ENCODE measurements around the gene FOXO3.
"Not testable (repeated sequence)": the region's sequence is repeated elsewhere in the genome, so short reads cannot be mapped to it uniquely, and the experiment has no call there.

The FOXO3 gene

DNA sequence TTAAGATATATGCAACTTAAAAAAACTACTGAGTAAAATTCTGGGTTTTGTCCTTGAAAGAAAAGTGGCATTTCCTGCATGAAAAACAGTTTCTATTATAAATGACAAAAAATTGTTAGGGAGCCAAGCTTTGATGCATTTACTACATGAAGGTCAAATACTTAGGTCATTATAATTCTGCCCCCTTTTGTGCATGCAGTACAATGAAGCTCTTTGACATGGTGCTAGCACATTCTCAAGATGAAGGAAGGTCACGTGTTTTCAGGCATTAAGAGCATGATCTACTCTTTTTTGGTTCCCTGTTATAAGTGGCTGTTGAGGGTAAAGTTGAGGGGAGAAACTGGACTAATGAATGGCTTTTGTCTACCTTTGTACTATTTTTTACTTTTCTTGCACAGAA, 72.7 kb downstream of the FOXO3 start:
- DNase-seq: no peak

DNA sequence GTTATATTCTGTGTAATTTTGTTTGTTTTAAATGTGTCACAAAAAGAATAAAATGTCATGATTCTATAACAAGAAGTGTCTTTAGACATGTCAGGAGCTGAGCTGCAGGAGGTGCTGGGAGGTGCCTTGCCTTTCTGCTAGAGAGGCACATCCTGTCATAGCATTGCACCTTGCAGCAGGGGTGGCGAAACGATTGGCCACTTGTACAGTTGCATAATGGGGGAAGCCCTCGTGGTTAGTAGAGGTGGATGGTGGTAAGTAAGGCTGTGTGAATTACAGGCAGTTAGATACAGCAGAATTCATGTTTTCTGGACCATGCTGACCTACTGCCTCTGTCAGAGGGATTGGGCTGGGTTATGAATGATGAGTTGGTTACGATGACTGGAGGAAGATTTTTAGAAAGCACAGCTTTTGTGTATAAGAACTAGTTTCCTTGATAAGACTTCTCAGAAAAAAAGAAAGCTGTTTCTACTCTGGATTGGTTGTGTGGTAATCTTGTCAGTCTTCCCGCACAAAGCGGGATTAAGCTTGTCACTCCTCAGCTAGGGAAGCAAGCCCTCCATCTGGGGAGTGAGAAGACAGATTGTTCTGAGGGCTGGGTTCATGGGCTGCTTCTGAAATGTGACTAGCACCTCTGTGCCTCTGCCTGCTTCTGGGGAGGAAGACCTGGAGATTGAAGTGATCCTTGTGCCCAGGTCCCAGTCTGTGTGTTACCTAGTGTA, 74.9 kb downstream of the FOXO3 start:
- DNase-seq: no peak

DNA sequence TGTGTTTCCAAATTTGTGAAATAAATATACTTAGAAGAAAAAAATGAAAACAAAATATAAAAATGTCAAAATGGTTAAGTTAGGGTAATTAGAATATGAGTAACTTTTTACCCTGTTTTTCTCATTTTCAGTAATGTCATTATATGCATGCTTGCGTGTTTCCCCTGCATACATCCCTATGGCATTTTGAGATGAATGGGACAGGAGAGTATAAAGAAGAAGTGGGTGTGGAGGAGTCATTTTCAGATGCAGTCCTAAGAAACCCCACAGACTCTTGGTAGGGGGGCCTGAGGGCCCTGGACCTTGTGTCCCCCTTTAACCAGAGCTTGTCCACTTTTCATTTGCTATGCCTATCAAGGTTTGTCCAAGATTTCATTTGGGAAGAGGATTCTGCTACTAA, 77.2 kb downstream of the FOXO3 start:
- DNase-seq: no peak

DNA sequence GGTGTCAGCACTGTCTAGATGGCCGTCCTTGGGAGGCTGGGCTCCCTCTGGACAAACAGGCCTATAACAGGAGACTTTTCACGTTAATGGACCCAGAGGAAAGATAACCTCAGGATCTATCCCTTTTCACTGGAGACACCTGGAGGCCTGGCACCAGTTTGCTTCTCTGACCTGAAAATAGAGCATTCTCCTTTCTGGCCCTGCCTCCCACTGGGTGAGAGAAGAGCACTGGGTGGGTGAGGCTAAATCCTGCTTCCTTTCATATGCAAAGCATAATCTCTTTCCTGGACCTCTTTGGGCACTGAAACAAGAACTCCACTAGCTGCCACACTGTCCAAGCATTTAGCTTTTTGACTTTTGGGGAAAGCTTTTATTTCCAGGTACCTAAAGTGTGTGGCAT, 78.3 kb downstream of the FOXO3 start:
- DNase-seq: no peak

DNA sequence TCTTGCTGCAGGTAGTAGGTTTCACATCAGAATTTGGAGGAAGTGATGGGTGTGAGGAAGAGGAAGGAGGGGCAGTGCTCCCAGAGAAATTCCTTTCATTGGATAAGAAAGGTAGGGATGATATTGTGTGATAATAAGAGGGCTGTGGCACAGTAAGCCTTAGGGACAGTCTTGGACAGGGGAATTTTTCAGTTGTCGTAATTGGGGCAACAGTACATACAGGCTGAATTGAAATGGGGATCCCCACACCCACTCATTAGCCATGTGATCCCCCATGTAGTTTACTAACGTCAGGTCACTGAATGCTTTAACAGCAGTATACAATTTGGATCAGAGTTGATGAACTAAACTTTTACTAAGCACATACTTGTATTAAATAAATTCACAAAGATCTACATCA, 79.4 kb downstream of the FOXO3 start:
- no peak for DNase-seq

DNA sequence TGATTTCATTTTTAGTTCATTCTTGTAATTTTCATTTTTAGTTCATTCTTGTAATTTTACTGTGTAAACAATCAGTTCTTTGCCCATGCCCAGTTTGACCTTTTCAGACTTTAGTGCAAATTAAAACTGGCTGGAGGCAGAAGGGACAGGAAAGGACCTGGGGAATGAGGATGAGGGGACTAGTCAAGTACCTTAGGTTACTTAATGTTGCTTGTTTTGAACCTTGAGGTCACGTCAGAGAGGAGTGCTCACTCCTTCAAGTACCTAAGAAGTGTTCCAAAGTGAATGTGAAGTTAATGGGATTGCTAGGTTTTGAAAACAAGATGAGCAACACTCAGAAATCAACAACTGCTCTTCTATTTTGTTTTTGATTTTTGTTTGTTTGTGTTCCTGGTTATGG, 82.5 kb downstream of the FOXO3 start:
- no peak for DNase-seq

DNA sequence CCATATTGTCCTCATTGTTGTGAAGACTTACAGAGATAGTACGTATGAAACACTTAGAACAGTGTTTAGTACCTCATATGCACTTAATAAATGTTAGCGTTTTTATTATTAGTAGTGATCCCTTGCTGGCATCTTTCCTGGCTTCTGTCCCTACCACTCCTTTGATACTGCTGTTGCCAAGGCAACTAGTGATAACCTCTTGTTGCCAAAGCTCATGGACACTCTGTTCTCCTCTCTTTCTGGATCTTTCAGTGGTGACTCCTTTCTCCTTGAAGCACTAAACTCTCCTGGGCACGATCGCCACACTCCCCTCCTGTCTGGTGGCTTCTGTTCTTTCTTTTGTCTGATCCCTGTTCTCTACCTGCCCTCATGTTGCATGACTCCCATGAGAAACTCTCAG, 83.5 kb downstream of the FOXO3 start:
- no peak for DNase-seq

DNA sequence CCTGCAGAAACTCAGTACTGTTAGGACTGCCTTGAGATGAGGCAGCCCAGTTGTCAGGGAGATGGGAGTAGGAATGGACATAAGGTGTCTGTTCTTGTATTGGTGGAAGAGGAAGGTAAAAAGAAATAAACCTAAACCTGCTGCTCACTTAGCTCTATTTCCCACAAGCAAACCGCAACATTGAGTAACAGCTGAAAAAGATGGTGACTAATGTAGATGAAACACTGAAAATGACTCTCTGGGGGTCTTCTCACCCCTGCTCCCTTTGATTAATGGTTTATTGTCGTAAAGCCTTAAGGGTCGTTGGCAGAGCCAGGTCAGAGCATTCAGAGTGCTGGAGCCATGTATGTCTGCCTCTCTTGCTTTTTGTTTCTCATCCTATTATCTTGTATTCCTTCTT, 87.5 kb downstream of the FOXO3 start:
- no peak for DNase-seq

DNA sequence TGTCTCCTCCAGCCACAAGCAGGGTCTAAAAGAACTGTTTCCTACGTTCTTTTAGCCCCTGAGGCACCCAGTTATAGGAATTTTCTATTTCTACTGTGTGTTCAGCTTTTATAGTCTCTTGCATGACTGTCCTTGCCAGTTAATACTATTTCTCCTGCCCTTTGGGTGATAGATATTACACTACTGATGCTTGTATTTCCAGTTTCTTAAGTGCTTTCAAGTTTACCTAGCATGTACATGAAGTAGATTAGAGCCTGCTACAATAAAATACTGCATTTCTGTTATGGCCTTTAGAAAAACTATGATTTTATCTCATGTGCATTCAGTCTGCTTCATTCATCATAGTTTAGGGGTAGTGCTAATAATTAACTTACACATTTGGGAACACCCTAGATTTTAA, 89.6 kb downstream of the FOXO3 start:
- no peak for DNase-seq

DNA sequence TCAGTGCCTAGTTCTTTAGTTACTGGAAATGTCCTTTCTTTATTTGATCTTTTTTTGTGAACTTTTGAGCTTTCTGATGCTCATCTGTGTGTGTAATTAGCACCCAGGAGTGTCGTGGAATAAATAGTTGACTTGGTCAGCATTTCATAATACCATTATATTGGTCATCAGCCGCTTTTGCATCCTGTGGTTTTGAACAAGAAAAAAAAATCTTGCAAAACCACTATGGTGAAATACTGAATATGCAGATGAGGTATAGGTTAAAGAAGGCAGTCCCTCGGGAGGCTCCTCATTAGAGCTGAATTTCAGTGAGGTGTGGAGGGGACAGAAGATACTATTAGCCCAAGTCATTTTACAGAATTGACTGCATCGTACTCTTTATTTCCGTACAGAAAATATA, 90.1 kb downstream of the FOXO3 start:
- no peak for DNase-seq

DNA sequence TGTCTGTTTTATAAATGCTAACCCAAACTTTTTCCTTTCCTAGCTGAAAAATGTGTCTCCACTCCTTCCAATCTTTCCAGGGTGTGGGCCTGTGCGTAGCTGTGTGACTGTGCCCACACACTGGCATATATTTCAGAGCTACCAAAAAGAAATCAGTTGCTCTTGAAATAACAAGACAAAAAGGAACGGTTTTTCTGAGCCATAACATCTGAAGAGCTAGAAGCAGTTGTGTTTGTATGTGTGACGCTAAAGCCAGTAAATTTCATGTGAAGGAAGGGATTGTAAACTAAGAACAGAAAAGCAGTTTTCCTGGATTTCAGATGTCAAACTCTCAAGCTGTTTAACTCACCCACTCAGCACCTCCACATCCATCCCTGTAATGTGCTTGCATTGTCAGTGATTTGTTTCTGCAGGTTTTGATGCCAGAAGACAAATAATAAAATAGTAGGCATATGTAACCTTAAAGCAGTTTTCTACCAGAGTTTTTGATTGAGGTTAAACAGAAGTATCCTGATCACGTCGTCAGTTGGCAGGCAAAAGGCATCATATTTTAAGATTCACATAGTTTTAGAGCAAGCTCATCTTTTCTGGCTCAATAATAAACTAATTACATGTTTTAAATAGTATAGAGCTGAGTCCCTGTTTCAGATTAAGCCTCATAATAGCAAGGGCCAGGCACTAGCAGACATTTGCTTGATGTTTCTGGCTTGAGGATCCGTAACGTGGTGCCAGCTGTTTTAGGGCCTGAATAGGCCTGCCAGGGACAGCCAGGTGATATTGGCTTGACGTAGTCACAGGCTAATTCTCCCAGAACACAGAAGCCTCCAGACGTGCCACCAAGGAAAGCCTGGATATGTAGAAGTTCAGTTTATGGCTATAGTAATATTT, 90.9 kb downstream of the FOXO3 start:
- DNase-seq: no peak

DNA sequence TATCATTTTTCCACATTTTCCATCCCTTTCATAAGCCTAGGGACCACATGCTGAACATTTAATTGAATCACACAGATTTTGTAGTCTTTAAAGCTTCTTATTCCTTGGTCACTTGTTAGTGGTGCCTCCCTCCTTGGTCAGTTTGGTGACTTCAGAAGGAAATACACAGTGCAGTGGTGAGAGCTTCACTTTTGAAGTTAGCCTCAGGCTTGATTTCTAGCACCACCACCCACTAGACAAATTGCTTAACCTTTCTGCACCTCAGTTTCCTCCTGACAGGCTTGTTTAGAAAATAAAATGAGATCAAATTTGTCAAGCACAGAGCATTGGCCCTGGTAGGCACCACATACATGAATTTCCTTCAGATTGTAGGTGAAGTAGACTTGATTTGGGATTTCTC, 91.7 kb downstream of the FOXO3 start:
- no peak for DNase-seq

DNA sequence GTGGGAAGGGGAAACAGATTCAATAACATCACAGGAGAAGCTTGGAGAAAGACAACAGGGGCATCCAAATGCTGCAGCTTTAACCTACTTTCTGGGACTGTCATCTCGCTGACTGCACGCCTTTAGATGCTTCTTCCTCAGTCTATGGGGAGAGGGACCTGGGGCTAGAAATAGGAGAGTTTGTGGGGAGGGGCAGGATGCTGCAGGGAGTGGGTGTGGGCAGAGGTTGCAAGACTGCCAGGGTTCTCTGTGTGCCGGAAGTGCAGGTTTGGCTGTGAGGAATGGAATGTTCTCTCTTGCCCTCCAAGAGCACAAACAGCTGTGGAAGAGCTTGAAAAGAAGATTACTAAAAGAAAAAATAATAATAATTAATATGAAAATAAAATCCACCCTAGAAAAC, 93.2 kb downstream of the FOXO3 start:
- no peak for DNase-seq

DNA sequence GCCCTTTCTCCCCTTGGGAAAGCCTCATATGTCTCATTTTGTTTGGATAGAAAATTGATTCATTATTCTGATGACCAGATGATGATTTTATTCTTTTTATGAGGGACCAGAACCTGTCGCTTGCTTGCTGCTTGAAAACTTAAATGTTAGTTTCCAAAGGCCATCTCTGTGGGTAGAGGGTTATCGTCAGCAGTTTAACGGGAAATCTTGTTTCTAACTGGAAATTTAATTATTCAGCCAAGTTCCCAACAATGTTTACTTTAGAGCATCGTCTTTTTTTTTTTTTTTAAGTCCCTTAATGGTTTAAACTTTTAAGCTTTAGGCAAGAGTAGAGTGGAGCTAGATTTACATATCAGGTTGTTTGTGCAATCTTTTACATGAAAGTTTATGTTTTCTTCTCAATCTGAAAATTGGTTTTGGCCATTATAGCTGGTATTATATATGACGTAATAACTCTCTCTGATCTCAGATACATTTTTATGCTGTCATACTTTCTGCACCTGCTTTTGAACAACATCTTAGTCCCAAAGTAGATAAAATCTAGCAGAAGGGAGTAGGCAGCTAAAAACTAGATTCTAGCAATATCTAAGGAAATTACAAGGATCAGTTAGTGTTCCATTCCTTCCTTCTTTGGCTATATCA, 93.9 kb downstream of the FOXO3 start:
- no peak for DNase-seq

DNA sequence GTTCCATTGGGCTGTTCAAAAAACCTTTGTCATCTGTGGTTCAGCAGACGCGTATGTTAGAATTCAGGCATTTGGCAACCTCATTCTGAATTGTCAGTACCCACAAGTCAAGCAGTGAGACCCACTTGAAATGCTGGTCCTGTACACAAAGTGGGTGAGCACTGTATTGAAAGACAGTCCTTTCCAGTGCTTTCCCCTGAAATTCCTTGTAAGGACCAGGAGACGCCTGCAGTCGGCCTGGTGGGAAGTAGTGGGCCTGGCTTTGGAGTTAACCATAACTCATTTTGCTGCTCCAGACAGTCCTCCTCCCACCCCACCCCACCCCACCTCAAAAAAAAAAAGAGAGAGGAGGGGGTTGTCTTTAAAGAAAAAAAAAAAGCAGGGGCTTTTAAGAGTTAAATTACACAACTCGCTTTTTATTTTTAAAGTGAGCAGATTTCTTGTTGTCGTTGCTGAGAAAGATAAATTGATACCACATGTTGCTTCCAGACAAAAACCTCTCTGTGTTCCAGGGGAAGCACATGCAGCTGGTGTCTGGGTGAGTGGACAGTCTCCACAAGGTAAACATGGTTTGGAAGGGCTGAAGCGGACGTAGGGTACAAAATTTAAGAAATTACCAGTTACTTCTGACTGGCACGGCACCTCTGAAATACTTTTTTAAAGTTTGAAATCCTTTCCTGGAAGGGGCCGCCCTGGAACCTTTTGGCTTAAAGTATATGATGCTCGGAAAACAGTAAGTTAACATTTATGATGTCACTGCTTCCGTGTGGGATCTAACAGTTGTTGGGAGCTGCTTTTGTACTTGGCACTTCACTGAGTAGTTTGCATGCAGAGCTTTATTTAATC, 95.3 kb downstream of the FOXO3 start:
- no peak for DNase-seq

DNA sequence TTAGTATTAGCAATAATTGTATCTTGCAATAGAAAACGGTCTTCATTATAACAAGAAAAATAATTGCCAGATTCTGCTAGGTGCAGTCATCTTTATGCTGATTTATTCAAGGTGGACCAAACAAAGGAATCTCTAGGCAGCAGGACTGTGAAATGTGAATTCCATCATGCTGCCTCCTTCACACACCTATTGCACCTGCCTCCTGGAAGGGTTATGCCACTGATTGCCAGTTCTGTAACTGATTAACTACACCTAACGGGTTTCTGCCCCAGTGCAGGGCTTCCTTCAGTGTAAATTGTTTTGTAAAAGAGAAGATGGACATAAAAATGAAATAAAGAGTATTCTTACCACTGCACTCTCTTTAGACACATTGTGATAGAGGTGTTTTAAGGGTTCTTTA, 96.1 kb downstream of the FOXO3 start:
- no peak for DNase-seq

DNA sequence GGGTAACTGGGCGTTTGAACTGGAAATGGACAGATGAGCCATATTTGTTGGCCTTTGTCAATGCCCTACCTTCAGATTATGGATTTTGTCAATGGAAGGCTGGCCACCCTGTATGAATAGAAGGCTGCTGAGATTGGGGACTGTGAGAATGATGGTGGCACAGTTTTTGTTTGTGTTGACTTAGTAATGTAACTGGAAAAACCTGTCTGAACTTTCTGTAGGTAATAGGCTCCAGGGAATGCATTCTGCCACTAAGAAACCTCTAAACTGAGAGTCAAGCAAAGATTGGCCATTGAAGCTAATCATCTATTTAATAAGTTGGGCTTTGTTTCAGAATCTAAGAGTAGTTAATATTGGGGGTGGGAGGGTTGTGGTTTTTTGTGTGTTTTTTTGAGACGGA, 97.5 kb downstream of the FOXO3 start:
- DNase-seq: no peak

DNA sequence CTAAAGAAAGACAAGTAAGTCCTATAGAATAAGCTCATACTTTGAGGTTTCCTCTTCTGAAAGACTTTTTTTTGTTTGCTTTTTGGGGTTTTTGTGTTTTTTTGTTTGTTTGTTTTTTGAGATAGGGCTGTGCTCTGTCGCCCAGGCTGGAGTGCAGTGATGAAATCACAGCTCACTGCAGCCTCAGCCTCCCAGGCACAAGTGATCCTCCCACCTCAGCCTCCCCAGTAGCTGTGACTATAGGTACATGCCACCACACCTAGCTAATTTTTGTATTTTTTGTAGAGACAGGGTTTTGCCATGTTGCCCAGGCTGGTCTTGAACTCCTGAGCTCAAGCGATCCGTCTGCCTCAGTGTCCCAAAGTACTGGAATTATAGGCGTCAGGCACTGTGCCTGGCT, 98.1 kb downstream of the FOXO3 start:
- not testable (repeated sequence) for DNase-seq

DNA sequence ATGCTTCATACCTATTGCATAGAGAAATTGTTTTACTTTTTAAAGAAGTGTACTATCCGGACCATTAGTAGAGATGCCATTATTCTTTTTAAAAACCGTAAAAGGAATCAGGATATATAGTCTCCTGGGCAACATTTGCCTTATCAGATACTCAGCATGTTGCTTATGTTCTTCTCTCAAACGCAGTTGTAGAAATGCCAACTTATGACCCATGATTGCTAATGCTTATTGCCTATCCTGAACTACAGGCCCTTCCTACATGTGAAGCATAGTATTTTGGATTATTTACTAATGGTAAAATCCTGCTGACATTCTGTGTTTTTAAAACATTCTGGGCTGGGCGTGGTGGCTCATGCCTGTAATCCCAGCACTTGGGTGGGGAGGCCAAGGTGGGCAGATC, 99.5 kb downstream of the FOXO3 start:
- no peak for DNase-seq

DNA sequence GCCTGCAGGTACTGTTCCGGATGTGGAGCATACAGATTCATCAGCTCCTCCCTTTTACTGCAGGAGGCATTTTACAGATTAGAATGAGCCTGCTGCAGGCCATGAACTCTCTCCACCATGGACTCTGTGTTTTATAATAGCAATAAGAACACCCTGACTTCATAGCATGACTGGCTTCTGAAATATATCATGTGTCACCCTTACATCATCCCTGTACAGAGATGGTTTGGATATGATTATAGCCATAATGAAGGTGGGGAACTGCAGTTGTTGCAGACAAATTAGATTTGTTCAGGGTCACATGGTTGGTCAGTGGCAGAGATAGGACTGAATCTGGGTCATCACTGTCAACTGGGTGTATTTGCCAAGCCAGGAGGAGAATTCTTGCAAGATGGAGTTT, 100.7 kb downstream of the FOXO3 start:
- DNase-seq: no peak

DNA sequence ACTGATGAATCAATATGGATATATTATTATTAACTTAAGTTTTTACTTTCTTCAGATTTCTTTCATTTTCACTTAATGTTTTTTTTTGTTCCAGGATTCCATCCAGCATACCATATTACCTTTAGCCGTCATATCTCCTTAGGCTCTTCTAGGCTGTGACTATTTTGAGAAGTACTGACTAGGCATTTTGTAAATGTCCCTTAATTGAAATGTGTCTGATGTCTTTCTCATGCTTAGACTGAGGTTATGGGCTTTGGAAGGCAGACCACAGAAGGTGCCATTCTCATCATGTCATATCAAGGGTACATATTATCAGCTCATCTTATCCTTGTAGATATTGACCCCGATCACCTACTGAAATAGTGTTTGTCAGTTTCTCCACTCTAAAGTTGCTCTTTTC, 101.3 kb downstream of the FOXO3 start:
- no peak for DNase-seq

DNA sequence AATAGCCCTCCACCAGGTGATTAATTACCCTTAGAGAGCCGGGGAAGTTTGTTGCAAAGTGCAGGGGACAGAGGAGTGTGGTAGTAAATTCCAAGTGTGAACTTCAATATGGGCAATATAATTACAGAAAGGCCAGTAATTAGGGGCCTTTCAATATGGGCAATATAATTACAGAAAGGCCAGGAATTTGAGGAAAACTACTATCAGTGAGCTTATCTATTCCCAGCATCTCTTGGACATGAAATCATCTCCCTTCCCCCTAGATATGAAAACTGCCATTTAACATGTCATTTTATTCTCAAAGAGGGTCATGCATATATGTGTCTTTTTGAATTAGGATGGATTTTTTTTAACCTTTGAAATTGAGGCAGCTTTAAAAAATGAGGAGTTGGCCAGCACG, 102.0 kb downstream of the FOXO3 start:
- DNase-seq: no peak

DNA sequence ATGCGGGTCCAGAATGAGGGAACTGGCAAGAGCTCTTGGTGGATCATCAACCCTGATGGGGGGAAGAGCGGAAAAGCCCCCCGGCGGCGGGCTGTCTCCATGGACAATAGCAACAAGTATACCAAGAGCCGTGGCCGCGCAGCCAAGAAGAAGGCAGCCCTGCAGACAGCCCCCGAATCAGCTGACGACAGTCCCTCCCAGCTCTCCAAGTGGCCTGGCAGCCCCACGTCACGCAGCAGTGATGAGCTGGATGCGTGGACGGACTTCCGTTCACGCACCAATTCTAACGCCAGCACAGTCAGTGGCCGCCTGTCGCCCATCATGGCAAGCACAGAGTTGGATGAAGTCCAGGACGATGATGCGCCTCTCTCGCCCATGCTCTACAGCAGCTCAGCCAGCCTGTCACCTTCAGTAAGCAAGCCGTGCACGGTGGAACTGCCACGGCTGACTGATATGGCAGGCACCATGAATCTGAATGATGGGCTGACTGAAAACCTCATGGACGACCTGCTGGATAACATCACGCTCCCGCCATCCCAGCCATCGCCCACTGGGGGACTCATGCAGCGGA, 102.9 kb downstream of the FOXO3 start:
- not testable (repeated sequence) for DNase-seq

Measured in cortex of kidney (tissue), 1 donor.